Liver (tissue), 9 donors: ENCODE data around the gene PPFIA4. TPM values are rescaled to one million over a fixed set of nuclear protein-coding genes. Genes with fewer than 3 reads are reported as not detected.
A peak's percentile ranks its signal among the peaks of the same experiment; 100 is the strongest.

Source experiments
- DNase-seq: peaks from one replicate; pipeline ENCODE4 v3.0.0-alpha.2; 2017; ENCODE audit warnings: low spot score
- H3K27ac ChIP-seq, 2 donors: one replicate each; pipeline ENCODE4 v1.7.0; 2013; ENCODE audit warnings: inconsistent platforms in 2 of 2, low read length in 2 of 2, control low read depth in 1 of 2, low read depth in 1 of 2, mild to moderate bottlenecking in 1 of 2
- H3K27me3 ChIP-seq, 4 donors: one replicate each; pipeline versions ENCODE4 v1.6.1 to v1.7.0; 2013; ENCODE audit warnings: low read length in 3 of 4, inconsistent platforms in 1 of 4, mild to moderate bottlenecking in 1 of 4, moderate library complexity in 1 of 4; ENCODE audit not compliant: control insufficient read depth in 4 of 4, insufficient read depth in 4 of 4
- H3K36me3 ChIP-seq, 4 donors: one replicate each; pipeline versions ENCODE4 v1.6.1 to v1.7.0; 2013; ENCODE audit warnings: low read length in 3 of 4, mild to moderate bottlenecking in 3 of 4, low read depth in 1 of 4, moderate library complexity in 1 of 4; ENCODE audit not compliant: control insufficient read depth in 4 of 4, insufficient read depth in 3 of 4
- H3K4me1 ChIP-seq, 4 donors: one replicate each; pipeline versions ENCODE4 v1.6.1 to v1.7.0; 2013; ENCODE audit warnings: low read length in 3 of 4, mild to moderate bottlenecking in 3 of 4, moderate library complexity in 1 of 4; ENCODE audit not compliant: control insufficient read depth in 4 of 4, insufficient read depth in 4 of 4
- H3K4me3 ChIP-seq, 3 donors: one replicate each; pipeline versions ENCODE4 v1.6.1 to v1.7.0; 2013; ENCODE audit warnings: low read length in 3 of 3, control low read depth in 1 of 3, low read depth in 1 of 3, mild to moderate bottlenecking in 1 of 3
- H3K9ac ChIP-seq, 2 donors: one replicate each; pipeline ENCODE4 v1.7.0; 2013; ENCODE audit warnings: low read length in 2 of 2, mild to moderate bottlenecking in 2 of 2, moderate library complexity in 2 of 2, control low read depth in 1 of 2, low read depth in 1 of 2
- H3K9me3 ChIP-seq, 4 donors: one replicate each; pipeline versions ENCODE4 v1.6.1 to v1.7.0; 2013; ENCODE audit warnings: low read length in 3 of 4; ENCODE audit not compliant: control insufficient read depth in 4 of 4
- EGR1 ChIP-seq, 2 donors: IDR thresholded peaks; 2 replicates each; pipeline ENCODE4 v1.6.1; 2016 to 2018; ENCODE audit warnings: antibody characterized with exemption in 2 of 2, low read depth in 2 of 2
- FOXA1 ChIP-seq: IDR thresholded peaks from 2 replicates; pipeline ENCODE4 v1.6.1; 2016; ENCODE audit warnings: antibody characterized with exemption
- FOXA2 ChIP-seq: IDR thresholded peaks from 2 replicates; pipeline ENCODE4 v1.6.1; 2016; ENCODE audit warnings: antibody characterized with exemption
- GABPA ChIP-seq, 2 donors: IDR thresholded peaks in 1 of 2; conservative IDR thresholded peaks in 1 of 2; 2 replicates each; pipeline ENCODE4 v1.6.1; 2016; ENCODE audit warnings: antibody characterized with exemption in 2 of 2, mild to moderate bottlenecking in 1 of 2, moderate library complexity in 1 of 2
- HNF4A ChIP-seq, 2 donors: conservative IDR thresholded peaks; 2 replicates each; pipeline ENCODE4 v1.6.1; 2016; ENCODE audit warnings: antibody characterized with exemption in 2 of 2, mild to moderate bottlenecking in 2 of 2
- HNF4G ChIP-seq: IDR thresholded peaks from 2 replicates; pipeline ENCODE4 v1.6.1; 2016; ENCODE audit warnings: antibody characterized with exemption
- JUND ChIP-seq, 2 donors: IDR thresholded peaks; 2 replicates each; pipeline ENCODE4 v1.6.1; 2016; ENCODE audit warnings: antibody characterized with exemption in 2 of 2
- NR2F2 ChIP-seq: IDR thresholded peaks from 2 replicates; pipeline ENCODE4 v1.6.1; 2016; ENCODE audit warnings: antibody characterized with exemption
- RAD21 ChIP-seq, 2 donors: IDR thresholded peaks; 2 replicates each; pipeline ENCODE4 v1.6.1; 2016; ENCODE audit warnings: antibody characterized with exemption in 2 of 2, mild to moderate bottlenecking in 2 of 2
- RXRA ChIP-seq, 2 donors: IDR thresholded peaks; 2 replicates each; pipeline ENCODE4 v1.6.1; 2017 to 2018; ENCODE audit warnings: antibody characterized with exemption in 2 of 2, mild to moderate bottlenecking in 1 of 2
- SP1 ChIP-seq: IDR thresholded peaks from 2 replicates; pipeline ENCODE4 v1.6.1; 2018; ENCODE audit warnings: antibody characterized with exemption, mild to moderate bottlenecking
- TAF1 ChIP-seq: conservative IDR thresholded peaks from 2 replicates; pipeline ENCODE4 v1.6.1; 2016; ENCODE audit warnings: antibody characterized with exemption, mild to moderate bottlenecking
- YY1 ChIP-seq: IDR thresholded peaks from 2 replicates; pipeline ENCODE4 v1.6.1; 2016; ENCODE audit warnings: antibody characterized with exemption, mild to moderate bottlenecking
- WGBS: extraction: QIAGEN DNeasy Blood & Tissue Kit; methylation state at CpG from one replicate; pipeline ENCODE4 v1.1.7; 2013; 5-methylcytosine and 5-hydroxymethylcytosine counted together
- polyA plus RNA-seq, 2 donors: library from polyadenylated mRNA; stranded (reverse) in 1 of 2; unstranded in 1 of 2; fragments of 200-250 nt in 1 of 2; fragments of >200 nt in 1 of 2; fragmentation: Nextera tagmentation in 1 of 2; extraction: Ambion mirVana in 1 of 2; gene quantifications; one replicate each; pipeline versions ENCODE4 v1.2.1 to v1.2.3, GENCODE V29; 2013 to 2015
- total RNA-seq, 2 donors: library from RNA; depleted of rRNA; stranded (reverse); fragments of >200 nt; gene quantifications; one replicate each; pipeline ENCODE4 v1.2.3, GENCODE V29; 2014
- TF ChIP-seq, protein P1 (sequence below): IDR thresholded peaks from 2 replicates; pipeline ENCODE4 v1.6.1; 2016; ENCODE audit warnings: antibody characterized with exemption
- TF ChIP-seq, protein P2 (sequence below): IDR thresholded peaks from 2 replicates; pipeline ENCODE4 v1.6.1; 2016; ENCODE audit warnings: antibody characterized with exemption
- TF ChIP-seq, protein P3 (sequence below): IDR thresholded peaks from 2 replicates; pipeline ENCODE4 v1.6.1; 2016; ENCODE audit warnings: antibody characterized with exemption, mild to moderate bottlenecking
- TF ChIP-seq, protein P4 (sequence below): IDR thresholded peaks from 2 replicates; pipeline ENCODE4 v1.6.1; 2016; ENCODE audit warnings: antibody characterized with exemption
- donor health status: healthy.
- donor health status: healthy.
- donor health status: healthy.
- donor health status: healthy.
- donor health status: healthy.

The PPFIA4 gene
- total and polyA plus RNA-seq, 4 donors: 0.07 to 0.33 (median 0.15) TPM

DNA sequence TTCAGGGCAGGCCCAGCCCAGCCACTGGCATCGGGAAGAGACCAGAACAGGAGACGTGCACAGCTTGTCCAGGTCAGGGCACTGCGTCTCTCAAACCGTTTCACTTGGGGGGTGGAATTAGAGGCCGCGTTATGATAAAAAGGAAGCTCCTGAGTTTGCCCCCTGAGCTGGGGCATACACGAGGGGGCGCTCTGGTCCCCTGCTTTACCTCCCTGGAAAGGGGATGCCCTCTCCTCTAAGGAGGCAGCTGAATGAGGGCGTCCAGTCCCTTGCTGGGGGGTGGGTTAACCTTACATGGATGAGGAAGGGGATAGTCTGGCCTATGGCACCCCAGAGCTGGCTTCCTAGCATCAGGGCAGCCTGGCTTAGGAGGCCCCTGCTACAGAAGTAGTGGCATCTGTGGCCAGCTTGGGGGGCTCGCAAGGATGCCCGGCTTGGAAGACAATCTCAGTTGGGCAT is 57.2 kb downstream of the PPFIA4 start:
- Histone ChIP-seq H3K9ac (no peak overlapping the region), H3K27ac (no peak overlapping the region), H3K4me3 (no peak overlapping the region), H3K36me3 (no peaks in the 10 kb centered on the region), H3K4me1 (peaks cover 0 to 9% (median 0%) of the 10 kb centered on the region in 4 donors), H3K9me3 (no peaks in the 10 kb centered on the region), H3K27me3 (no peaks in the 10 kb centered on the region)
- peak; percentile 28 for DNase-seq
- TF ChIP-seq RXRA (IDR thresholded peaks at IDR 0.05) (no peak), EGR1 (IDR thresholded peaks at IDR 0.05; ENCODE audit: low read depth in 2 of 2) (no peak), SP1 (no peak), FOXA1 (no peak), YY1 (no peak), TAF1 (no peak), NR2F2 (no peak), RAD21 (IDR thresholded peaks at IDR 0.05) (no peak), HNF4G (no peak)
- TF ChIP-seq, protein P1, sequence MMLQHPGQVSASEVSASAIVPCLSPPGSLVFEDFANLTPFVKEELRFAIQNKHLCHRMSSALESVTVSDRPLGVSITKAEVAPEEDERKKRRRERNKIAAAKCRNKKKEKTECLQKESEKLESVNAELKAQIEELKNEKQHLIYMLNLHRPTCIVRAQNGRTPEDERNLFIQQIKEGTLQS: no peak
- WGBS: 89% methylated on average over 11 of the region's 11 CpGs

DNA sequence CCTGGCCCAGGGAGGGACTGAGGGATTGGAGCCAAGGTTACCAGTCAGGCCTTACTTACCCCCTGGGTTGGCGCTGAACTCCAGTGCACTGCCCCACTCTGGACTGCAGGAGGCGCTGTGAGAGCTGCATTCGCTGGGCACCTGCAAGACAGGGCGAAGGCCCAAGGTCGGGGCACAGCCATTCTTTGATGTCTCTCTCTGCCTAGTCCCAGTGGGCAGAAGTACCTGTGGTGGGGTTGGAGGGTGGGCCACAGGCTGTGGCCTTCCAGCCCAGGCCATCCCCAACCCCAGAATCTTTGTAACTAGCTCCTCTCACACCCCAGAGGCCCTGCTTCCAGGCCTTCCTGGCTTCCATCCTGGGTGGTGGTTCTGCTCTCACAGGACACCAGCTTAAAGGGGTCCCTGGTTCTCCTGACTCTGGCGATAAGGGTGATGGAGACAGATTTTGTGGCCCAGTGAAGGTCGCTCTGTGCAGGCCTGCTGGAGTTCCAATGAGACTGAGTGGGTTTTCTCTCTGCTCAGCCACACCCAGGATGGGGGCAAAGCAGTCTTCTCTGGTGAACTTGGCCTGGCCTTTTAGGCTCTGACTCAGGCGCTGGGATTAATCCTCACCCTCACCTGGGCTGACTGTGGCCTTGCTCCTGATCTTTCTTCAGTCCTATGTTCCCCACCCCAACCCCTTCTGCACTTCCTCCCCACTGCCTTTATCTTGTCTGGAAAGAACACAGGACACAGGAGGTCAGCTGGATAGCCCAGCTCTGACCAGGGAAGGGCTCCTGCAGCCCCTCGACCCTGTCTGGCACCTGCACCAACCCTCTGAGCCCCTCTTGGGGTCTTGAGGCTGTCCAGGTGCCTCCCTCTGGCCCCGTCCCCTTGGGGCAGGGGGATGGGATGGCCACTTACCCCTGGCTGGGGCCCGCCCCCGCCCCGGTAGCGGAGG is 58.6 kb downstream of the PPFIA4 start:
- 95% methylated on average over 14 of the region's 14 CpGs for WGBS
- no peak overlapping the region for H3K27ac ChIP-seq
- peak; percentile 34 for DNase-seq
- TF ChIP-seq RAD21 (IDR thresholded peaks at IDR 0.05) (peak in 1 of 2 donors; percentile 60), NR2F2 (no peak)
- H3K36me3 ChIP-seq: no peaks in the 10 kb centered on the region
- H3K9ac ChIP-seq: no peak overlapping the region
- peaks cover 0 to 9% (median 0%) of the 10 kb centered on the region in 4 donors for H3K4me1 ChIP-seq
- H3K27me3 ChIP-seq: no peaks in the 10 kb centered on the region
- H3K4me3 ChIP-seq: no peak overlapping the region
- H3K9me3 ChIP-seq: no peaks in the 10 kb centered on the region

DNA sequence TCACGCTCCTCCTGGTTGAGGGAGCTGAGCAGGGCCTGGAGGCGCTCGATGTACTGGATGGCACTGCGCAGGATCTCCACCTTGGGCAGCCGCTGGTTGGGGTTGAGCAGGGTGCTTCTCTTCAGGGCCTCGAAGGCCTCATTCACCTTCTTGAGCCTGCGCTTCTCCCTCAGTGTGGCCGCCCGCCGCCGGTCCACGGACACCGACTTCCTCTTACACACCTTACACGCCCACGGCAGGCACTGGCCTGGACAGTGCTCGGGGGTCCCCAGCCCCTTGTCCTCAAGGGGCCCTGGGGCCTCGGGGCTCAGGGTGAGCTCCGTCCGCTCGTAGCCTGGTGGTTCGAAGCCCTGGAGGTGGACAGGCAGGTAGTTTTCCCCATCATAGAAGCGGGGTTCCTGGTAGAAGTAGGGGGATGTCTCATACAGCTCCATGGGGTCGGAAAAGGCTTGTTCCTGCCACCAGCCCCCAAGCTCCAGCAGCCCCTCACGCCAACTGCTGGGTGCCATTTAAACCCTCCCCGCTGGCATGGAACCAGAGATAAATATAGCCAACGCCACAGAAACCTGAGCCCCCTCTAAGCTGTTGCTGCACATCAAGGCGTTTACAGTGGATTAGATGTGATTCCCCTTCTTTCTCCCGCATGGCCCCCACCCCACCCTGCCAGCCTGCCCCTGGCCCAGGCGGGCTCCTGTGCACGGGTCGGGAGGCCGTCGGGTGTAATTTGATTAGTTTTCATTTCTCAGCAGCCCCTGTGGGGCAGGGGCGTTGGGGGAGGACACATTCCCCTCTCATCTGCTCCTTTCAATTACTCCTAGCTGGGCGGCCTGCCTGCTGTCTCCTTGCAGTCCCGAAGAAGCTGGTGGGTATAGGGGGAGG is 59.5 kb downstream of the PPFIA4 start, which contains the start of gene MYOG:
Gene MYOG, minus strand, starts transcription at position 485 of the 879 bp plus-strand sequence. Its CDS starts 51 bp downstream, at position 434.
- Histone ChIP-seq H3K9ac (no peak within 1 kb of the TSS), H3K4me3 (no peak within 1 kb of the TSS), H3K4me1 (peaks cover 0 to 9% (median 0%) of the 10 kb centered on the region in 4 donors), H3K27me3 (no peaks in the 10 kb centered on the region), H3K9me3 (no peaks in the 10 kb centered on the region), H3K36me3 (no peaks in the 10 kb centered on the region), H3K27ac (no peak within 1 kb of the TSS)
- no peak for DNase-seq
- WGBS: 94% methylated on average over 36 of the region's 36 CpGs
- TF ChIP-seq HNF4G (no peak), YY1 (no peak), EGR1 (IDR thresholded peaks at IDR 0.05; ENCODE audit: low read depth in 2 of 2) (no peak), JUND (IDR thresholded peaks at IDR 0.05) (no peak), HNF4A (conservative IDR thresholded peaks at IDR 0.05) (no peak), GABPA (IDR thresholded peaks at IDR 0.05 in 1 of 2, conservative IDR thresholded peaks at IDR 0.05 in 1 of 2) (no peak), NR2F2 (no peak), RAD21 (IDR thresholded peaks at IDR 0.05) (no peak), RXRA (IDR thresholded peaks at IDR 0.05) (no peak), FOXA2 (no peak), FOXA1 (no peak)
- TF ChIP-seq, protein P1: no peak
- TF ChIP-seq, protein P2, sequence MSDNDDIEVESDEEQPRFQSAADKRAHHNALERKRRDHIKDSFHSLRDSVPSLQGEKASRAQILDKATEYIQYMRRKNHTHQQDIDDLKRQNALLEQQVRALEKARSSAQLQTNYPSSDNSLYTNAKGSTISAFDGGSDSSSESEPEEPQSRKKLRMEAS: no peak
- TF ChIP-seq, protein P3, sequence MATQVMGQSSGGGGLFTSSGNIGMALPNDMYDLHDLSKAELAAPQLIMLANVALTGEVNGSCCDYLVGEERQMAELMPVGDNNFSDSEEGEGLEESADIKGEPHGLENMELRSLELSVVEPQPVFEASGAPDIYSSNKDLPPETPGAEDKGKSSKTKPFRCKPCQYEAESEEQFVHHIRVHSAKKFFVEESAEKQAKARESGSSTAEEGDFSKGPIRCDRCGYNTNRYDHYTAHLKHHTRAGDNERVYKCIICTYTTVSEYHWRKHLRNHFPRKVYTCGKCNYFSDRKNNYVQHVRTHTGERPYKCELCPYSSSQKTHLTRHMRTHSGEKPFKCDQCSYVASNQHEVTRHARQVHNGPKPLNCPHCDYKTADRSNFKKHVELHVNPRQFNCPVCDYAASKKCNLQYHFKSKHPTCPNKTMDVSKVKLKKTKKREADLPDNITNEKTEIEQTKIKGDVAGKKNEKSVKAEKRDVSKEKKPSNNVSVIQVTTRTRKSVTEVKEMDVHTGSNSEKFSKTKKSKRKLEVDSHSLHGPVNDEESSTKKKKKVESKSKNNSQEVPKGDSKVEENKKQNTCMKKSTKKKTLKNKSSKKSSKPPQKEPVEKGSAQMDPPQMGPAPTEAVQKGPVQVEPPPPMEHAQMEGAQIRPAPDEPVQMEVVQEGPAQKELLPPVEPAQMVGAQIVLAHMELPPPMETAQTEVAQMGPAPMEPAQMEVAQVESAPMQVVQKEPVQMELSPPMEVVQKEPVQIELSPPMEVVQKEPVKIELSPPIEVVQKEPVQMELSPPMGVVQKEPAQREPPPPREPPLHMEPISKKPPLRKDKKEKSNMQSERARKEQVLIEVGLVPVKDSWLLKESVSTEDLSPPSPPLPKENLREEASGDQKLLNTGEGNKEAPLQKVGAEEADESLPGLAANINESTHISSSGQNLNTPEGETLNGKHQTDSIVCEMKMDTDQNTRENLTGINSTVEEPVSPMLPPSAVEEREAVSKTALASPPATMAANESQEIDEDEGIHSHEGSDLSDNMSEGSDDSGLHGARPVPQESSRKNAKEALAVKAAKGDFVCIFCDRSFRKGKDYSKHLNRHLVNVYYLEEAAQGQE: no peak
- TF ChIP-seq, protein P4, sequence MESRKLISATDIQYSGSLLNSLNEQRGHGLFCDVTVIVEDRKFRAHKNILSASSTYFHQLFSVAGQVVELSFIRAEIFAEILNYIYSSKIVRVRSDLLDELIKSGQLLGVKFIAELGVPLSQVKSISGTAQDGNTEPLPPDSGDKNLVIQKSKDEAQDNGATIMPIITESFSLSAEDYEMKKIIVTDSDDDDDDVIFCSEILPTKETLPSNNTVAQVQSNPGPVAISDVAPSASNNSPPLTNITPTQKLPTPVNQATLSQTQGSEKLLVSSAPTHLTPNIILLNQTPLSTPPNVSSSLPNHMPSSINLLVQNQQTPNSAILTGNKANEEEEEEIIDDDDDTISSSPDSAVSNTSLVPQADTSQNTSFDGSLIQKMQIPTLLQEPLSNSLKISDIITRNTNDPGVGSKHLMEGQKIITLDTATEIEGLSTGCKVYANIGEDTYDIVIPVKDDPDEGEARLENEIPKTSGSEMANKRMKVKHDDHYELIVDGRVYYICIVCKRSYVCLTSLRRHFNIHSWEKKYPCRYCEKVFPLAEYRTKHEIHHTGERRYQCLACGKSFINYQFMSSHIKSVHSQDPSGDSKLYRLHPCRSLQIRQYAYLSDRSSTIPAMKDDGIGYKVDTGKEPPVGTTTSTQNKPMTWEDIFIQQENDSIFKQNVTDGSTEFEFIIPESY: no peak
